Dedifferentiated amniotic fluid mesenchymal stem cell (primary cell): ENCODE data around the gene TMEM52.
A peak's percentile ranks its signal among the peaks of the same experiment; 100 is the strongest.

ENCODE experiments used
- DNase-seq: peaks from one replicate; pipeline ENCODE4 v3.0.0-alpha.2; 2016; ENCODE audit errors: extremely low spot score

Gene TMEM52

GRCh38 chr1:1926886-1927660 is 8.0 kb upstream of the TMEM52 start:
- DNase-seq, result no peak

DNA sequence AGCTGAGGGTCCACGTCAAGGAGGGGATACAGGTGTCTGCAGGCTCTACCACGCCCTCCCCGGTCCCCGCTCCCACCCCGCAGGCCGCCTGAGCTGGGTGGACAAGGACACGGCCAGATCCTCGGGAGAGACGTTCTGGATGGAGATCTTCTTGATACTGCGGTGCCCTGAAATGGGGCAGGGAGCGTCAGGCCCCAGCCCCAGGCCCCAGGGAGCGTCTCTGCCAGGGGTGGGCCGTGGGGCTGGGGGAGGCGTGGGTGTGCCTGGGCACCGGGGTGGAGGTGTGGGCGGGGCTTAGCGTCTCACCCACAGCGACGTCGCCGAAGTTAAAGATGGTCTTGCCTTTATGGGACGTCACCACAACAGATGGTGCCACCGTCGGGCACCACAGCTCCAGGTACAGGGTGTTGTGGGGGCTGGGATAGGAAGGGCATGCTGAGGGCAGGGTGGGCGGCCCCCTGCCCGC is 7.3 kb upstream of the TMEM52 start:
- no peak for DNase-seq

GRCh38 chr1:1925437-1926345 is 6.6 kb upstream of the TMEM52 start:
- no peak for DNase-seq

- no peak for DNase-seq
Observed at GRCh38 chr1:1924849-1925248, 5.8 kb upstream of the TMEM52 start.

DNA sequence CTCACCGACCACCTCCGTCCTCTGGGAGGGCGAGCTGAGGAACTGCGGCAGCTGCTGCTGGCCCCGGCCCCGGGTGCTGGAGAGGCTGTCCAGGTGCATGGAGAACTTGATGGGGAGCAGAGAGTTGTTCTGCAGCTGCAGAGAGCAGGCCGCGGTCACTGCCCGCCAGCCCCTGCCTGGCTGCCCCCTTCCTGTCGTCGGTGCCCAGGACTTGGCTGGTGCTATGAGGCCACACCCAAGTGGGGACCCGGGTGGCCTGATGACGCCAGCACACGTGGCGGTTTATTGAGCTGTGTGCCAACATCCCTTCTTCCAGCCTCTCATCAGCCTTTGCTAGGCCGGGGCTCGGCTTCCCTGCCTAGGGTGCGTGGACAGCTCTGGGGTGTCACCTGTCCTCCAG is 5.3 kb upstream of the TMEM52 start:
- DNase-seq, result no peak

DNA sequence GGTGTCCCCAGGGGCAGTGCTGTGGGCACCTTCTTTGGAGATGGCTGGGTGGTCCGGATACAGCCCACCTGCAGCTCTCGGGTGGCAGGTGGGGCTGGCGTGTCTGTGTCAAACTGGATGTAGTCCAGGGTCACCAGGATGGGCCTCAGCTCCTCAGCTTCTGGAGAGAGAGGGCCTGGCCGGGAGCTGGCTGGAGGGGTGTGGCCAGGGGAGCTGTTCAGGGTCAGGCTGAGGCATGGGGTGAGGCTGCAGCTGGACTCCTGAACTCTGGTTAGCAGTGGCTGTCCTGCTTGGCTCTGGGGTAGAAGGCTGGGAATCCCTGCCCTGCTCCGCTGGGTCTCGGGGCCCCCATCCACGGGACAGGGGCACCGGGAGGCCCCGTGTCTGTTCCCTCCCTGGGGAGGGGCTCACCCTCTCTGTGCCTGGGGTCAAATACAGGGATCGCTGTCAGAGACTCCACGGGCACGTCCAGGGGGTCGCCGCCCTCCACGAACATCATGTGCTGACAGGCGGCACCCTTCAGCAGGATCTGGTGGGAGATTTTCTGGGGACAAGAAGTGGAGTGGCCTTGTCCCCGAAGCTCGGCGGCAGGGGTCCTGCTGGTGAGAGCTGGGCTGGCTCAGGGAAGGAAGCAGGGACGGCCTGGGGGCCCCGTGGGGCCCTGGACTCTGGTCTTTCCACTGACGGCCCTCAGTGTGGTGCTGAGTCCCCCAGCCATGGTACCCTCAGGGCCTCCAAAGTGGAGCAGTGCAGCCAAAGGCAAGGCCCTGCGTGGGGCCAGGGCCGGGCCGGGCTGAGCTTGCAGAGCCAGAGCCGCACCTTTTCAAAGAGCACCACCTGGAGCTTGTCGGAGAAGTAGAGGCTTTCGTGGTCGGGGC is 4.1 kb upstream of the TMEM52 start:
- no peak for DNase-seq

GRCh38 chr1:1922702-1922955 is 3.5 kb upstream of the TMEM52 start:
- DNase-seq, result no peak

GRCh38 chr1:1921901-1922701 is 3.0 kb upstream of the TMEM52 start:
- DNase-seq, result no peak

DNA sequence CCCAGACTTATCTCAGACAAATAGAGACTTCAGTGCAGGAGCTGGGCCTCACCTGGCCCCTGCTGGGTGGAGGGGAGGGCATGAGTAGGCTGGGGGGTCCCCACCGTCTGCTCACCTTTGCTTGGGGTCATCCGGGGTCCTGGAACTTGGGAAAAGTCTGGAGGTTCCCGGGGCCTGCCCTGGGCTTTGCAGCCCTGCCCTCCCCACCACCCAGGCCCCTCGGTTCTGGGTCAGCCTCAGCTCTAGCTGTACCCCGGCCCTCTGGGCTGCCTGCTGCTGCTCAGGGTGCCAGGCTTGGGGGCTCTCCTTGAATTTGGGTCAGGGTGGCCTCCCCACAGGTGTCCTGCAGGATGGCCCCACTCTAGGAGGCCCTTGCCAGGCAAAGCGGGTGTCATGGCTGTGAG is 2.4 kb upstream of the TMEM52 start:
- DNase-seq, result no peak

DNA sequence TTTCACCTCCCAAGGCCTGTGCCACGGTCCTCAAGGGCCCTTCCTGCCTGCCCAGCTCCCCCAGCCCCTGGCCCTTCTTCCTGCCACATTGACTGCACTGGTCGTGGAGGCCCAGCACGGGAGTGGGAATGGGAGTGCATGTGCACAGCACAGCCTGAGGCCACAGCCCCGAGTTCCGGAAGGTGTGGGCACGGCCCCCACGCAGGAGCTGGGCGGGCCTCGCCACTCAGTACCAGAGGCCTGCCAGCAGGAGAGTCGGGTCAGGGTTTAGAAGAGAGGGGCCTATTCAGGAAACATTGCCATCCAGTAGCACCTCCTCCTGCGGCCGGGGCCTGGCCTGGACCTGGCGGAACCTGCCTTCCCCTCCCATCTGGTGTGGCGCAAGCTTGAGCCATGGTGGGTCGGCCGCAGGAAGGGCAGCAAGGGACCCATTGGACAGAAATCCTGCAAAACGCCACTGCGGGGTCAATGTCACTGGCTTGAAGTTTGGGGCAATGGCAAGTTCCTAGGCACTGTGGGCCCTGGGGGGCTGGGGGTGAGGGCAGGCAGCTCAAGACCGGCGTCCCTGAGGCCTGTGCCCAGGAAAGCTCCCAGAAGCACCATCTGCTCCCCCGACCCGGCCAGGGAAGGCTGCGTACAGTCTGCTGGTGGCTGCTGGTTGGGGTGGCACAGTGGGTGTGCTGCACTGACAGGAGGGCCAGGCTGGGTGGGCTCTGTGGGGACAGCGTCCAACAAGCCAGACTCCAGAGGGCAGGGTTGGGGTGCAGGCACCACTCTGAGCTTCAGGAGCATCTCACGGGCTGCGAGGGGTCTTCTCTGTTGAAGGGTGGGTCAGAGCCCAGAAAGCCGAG is 1.8 kb upstream of the TMEM52 start:
- no peak for DNase-seq

DNA sequence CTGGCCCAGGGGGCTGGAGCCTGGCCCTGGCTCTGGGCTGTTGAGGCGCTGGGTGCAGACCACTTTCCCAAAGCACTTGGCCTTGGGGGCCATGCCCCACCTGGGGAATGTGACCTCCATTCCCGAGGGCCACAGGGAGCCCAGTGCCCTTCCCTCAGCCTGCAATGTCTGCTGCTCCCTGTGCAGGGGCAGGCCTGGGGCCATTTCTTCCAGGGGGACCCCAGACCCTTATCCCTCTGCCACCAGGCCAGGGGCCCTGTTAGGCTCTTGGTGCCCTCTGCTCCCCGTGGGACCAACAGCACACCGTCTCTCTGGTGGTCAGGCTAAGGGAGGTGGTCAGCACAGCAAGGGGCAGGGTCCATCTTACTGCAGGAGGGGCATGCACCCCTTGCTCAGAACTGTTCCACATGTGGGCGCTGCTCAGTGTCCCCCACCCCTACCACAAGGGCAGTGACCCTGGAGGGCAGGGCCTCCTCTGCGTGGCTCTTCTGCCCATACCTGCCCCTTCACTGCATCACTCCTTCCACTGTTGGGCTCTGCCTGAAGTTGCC is 1.1 kb upstream of the TMEM52 start:
- DNase-seq, result no peak

DNA sequence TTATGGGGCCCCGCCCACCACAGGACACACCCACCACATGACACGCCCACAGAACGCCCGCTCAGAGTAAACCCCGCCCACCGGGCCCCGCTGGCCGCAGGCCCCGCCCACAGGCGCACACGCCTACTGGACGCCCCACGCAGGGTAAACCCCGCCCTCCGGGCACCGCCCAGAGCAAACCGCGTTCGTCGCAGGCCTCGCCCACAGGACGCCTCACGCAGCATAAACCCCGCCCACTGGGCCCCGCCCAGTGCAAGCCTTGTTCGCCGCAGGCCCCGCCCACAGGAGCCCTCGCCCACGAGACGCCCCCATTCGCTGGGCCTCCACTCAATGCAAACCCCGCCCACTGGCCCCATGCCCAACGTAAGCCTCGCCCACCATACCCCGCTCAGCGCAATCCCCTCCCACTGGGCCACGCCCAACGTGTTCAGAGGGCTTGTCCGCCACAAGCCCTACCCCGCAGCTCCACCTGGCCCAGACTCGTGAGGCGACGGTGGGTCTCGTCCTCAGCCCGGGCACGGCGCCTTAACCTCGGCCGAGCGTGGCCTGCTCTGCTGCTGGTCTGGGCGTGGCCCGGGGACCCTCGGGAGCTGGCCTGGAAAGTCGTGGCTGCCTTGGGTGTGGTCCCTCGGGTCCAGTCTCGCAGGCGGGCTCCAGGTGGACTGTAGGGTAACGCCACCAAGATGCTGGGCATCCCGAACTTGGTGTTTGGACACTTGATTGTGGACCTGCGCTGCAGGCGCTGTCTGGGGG is 401 bp upstream of the TMEM52 start:
- DNase-seq, result peak; percentile 85

DNA sequence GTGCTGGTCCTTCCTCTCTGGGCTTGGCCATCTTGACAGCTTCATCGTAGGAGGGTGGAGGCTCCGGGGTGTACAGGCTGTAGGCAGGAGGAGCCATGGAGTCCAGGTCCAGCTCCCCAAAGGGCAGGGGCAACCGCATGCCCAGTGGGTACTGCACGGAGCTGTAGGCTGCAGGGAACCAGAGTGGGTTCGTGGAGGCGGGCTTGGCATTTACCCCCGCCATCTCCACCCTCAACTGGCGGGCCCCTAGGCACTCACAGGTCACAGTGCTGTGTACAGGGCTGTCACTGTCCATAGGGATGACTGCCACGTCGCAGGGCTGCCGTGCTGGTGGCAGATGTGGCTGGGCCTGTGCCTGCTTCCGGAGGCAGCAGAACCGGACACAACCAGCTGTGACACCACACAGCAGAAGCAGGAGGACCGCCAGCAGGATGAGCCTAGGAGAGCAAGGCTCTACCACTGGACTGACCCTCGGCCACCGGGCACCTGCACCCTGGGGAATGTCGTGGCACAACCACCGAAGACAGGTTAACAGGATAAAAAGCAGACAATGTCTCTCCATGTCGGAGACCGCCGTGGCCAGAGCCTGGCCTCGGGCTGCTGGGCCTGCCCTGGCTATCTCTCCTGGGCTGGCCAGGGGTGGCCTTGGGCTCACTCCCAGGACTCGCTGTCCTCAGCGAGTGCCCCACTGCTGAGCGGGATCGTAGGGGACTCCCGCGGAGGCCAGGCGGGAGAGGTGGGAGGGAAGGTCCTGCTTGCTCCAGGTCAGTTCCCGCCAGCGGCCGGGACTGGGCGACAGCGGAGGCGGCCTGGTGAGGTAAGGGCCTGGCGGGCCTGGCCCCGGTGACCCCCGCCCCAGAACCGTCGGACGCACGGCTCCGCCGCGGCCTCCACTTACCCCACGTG is 831 bp downstream of the TMEM52 start:
- no peak for DNase-seq

- DNase-seq, result no peak
Observed at GRCh38 chr1:1917304-1917976, 1.6 kb downstream of the TMEM52 start.

GRCh38 chr1:1916851-1917251 is 2.2 kb downstream of the TMEM52 start:
- DNase-seq, result no peak

DNA sequence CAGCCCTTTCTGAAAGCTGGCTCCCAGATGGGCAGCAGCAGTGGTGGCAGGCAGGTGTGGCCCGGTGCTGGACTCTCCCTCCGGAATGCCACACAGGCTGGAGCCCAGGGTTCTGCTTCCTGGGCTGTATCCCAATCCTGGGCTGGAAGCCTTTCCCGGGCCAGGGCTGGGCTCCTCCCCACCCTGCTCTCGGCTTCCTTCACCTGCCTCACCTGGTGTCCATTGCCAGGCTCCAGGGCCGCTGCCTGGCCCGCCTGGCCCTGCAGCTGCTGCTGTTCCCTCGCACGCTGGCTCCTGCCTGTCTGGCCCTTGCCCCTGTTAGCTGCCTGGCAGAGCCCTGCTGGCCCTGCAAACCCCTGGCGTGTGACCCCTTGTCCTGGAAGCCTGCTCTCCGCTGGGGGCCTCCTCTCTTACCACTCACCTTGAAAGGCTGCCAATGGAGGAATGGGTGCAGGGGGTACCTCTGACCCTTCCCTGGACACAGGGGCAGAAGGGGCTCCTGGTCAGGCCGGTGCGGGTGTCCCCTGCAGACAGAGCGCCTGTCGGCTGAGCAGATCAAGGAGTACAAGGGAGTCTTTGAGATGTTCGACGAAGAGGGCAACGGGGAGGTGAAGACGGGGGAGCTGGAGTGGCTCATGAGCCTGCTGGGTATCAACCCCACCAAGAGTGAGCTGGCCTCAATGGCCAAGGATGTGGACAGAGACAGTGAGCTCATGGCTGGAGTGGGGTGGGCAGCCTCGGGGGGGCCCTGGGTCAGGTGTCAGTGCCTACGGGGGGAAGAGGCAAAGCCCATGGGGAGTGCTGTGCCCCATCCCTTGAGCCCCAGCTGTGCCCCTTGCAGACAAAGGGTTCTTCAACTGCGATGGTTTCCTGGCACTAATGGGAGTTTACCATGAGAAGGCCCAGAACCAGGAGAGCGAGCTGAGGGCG is 2.9 kb downstream of the TMEM52 start:
- no peak for DNase-seq
